ENCODE measurements around the gene MAS1.

The MAS1 gene

GRCh38 chr6:159880412-159880975, 10.3 kb upstream of the MAS1 start:
- Histone ChIP-seq H3K36me3 (no peaks in the 10 kb centered on the region), H3K4me1 (peaks cover 0 to 25% (median 12%) of the 10 kb centered on the region in 4 donors), H3K4me3 (no peak overlapping the region), H3K9me3 (no peaks in the 10 kb centered on the region), H3K27me3 (no peaks in the 10 kb centered on the region), H3K27ac (peak overlapping the region in 1 of 2 donors; percentile 45)
- TF ChIP-seq CTCF (IDR thresholded peaks at IDR 0.05), result no peak
- no peak for DNase-seq
- intact Hi-C loops (cut with DNase I; ENCODE audit: low total_unique reads), result no loop called here

DNA sequence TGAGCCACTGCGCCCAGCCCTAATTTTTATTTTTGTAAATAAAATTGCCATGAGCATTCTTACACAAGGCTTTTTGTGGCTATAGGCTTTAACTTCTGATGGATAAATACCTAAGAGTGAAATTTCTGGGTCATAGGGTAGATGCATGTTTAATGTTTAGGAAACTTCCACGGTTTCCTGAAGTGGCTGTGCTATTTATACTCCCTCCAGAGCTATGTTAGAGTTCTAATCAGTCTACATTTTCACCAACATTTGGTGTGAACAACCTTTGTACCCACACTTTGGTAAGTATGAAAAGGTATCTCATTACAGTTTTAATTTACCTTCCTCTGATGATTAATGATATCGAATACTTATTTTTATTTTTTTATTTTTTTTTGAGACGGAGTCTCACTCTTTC, 6.1 kb upstream of the MAS1 start:
- no peaks in the 10 kb centered on the region for H3K9me3 ChIP-seq
- H3K4me1 ChIP-seq, result peaks cover 0 to 25% (median 12%) of the 10 kb centered on the region in 4 donors
- no peak for TF ChIP-seq CTCF (IDR thresholded peaks at IDR 0.05)
- no peak for DNase-seq
- no peaks in the 10 kb centered on the region for H3K36me3 ChIP-seq
- intact Hi-C loops (cut with DNase I; ENCODE audit: low total_unique reads), result no loop called here
- H3K4me3 ChIP-seq, result no peak overlapping the region
- H3K27me3 ChIP-seq, result no peaks in the 10 kb centered on the region
- no peak overlapping the region for H3K27ac ChIP-seq

DNA sequence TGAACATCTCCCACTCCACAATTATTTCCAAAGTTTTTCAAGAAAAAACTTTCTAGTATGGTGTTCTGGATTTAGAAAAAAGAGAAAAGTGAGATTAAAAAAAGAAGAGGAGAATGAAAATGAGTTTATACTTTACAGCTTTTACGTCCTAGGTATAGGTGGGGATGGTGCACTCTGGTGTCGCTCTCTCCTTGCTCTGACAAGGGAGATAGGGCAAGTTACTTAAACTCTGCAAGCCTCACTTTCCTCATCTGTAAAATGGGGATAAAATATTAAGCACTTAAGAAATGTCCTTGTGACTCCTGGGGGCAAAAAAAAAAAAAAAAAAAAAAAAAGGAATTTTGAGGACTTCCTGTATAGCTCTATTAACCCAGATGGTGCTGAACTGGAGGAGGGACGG, 4.5 kb upstream of the MAS1 start:
- no peak overlapping the region for H3K4me3 ChIP-seq
- H3K27ac ChIP-seq, result no peak overlapping the region
- no peaks in the 10 kb centered on the region for H3K27me3 ChIP-seq
- intact Hi-C loops (cut with DNase I; ENCODE audit: low total_unique reads), result no loop called here
- no peaks in the 10 kb centered on the region for H3K9me3 ChIP-seq
- peaks cover 0 to 24% (median 9%) of the 10 kb centered on the region in 4 donors for H3K4me1 ChIP-seq
- no peak for TF ChIP-seq CTCF (IDR thresholded peaks at IDR 0.05)
- no peaks in the 10 kb centered on the region for H3K36me3 ChIP-seq
- no peak for DNase-seq

GRCh38 chr6:159887146-159887545, 3.6 kb upstream of the MAS1 start:
- no peak for DNase-seq
- Histone ChIP-seq H3K27ac (no peak overlapping the region), H3K4me3 (no peak overlapping the region), H3K36me3 (no peaks in the 10 kb centered on the region), H3K9me3 (no peaks in the 10 kb centered on the region), H3K27me3 (no peaks in the 10 kb centered on the region), H3K4me1 (peaks cover 0 to 22% (median 5%) of the 10 kb centered on the region in 4 donors)
- no peak for TF ChIP-seq CTCF (IDR thresholded peaks at IDR 0.05)
- intact Hi-C loops (cut with DNase I; ENCODE audit: low total_unique reads), result no loop called here

GRCh38 chr6:159887761-159888160, 3.0 kb upstream of the MAS1 start:
- intact Hi-C loops (cut with DNase I; ENCODE audit: low total_unique reads), result no loop called here
- DNase-seq, result no peak
- TF ChIP-seq CTCF (IDR thresholded peaks at IDR 0.05), result no peak
- H3K4me1 ChIP-seq, result peaks cover 0 to 16% (median under 1%) of the 10 kb centered on the region in 4 donors
- no peaks in the 10 kb centered on the region for H3K9me3 ChIP-seq
- H3K27ac ChIP-seq, result no peak overlapping the region
- H3K36me3 ChIP-seq, result no peaks in the 10 kb centered on the region
- no peaks in the 10 kb centered on the region for H3K27me3 ChIP-seq
- H3K4me3 ChIP-seq, result no peak overlapping the region

DNA sequence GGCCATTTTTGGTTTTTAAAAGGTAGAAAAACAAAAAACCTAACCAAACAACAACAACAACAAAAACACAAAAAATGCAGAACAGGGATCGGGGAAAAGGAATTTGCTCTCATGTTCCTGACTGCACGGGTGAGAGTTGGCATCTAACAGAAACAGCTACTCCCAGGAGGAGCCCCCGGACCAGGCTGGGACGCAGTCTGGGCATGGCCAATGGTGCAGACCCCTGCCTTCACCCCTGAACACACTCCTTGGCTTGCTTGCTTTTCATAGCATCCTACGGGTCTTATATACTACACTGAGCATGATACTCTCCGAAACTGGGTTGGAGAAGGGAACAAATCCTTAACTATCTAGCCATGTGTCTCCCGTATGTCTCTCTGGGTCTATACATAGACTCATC, 587 bp upstream of the MAS1 start:
- Histone ChIP-seq H3K36me3 (no peaks in the 10 kb centered on the region), H3K9me3 (no peaks in the 10 kb centered on the region), H3K27me3 (peaks cover 0 to 6% of the 10 kb centered on the region in 2 donors), H3K4me3 (no peak overlapping the region), H3K27ac (no peak overlapping the region), H3K4me1 (peaks cover 0 to 13% (median 0%) of the 10 kb centered on the region in 4 donors)
- intact Hi-C loops (cut with DNase I; ENCODE audit: low total_unique reads), result no loop called here
- TF ChIP-seq CTCF (IDR thresholded peaks at IDR 0.05), result no peak
- no peak for DNase-seq

All from tibial artery (tissue), 4 donors.